ENCODE data around the gene CHRM4. TPM values are rescaled to one million over a fixed set of nuclear protein-coding genes. Genes with fewer than 3 reads are reported as not detected.

CHRM4 gene
- total RNA-seq, 2 donors from 2014 or later = not detected

- 16 to 36% methylated on average over 2 to 33 of the region's 33 CpGs for WGBS, 2 donors
- TF ChIP-seq CTCF (IDR thresholded peaks at IDR 0.05) (peak; percentile 87 to 98 (median 95)), POLR2A (IDR thresholded peaks at IDR 0.05) (peak in 2 of 3 donors; percentile 44 to 70)
- intact Hi-C loops (cut with DNase I) = no loop called here
- peak; percentile 70 for ATAC-seq
- no peak overlapping the region for H3K4me3 ChIP-seq
- peak; percentile 81 to 93 (median 88) for DNase-seq
- no peaks in the 10 kb centered on the region for H3K36me3 ChIP-seq (replicated peaks in 1 of 2; ENCODE audit: insufficient read depth in 1 of 2, low read depth in 2 of 2)
- H3K4me1 ChIP-seq = peaks cover 70% of the 10 kb centered on the region
- peak overlapping the region; percentile 66 to 84 (median 76) for H3K27ac ChIP-seq
- H3K9me3 ChIP-seq = no peaks in the 10 kb centered on the region
- H3K27me3 ChIP-seq = no peaks in the 10 kb centered on the region
Observed at GRCh38 chr11:46352063-46352841, 39.3 kb downstream of the CHRM4 start.

- intact Hi-C loops (cut with DNase I) = no loop called here
- 17 to 21% methylated on average over 5 of the region's 5 CpGs for WGBS, 2 donors
- peak; percentile 43 to 67 (median 59) for DNase-seq
- Histone ChIP-seq H3K27ac (peak overlapping the region; percentile 66 to 84 (median 76)), H3K36me3 (replicated peaks in 1 of 2; ENCODE audit: insufficient read depth in 1 of 2, low read depth in 2 of 2) (no peaks in the 10 kb centered on the region), H3K4me3 (no peak overlapping the region), H3K27me3 (no peaks in the 10 kb centered on the region), H3K9me3 (no peaks in the 10 kb centered on the region), H3K4me1 (peaks cover 69% of the 10 kb centered on the region)
- no peak for ATAC-seq
- TF ChIP-seq CTCF (IDR thresholded peaks at IDR 0.05) (no peak), POLR2A (IDR thresholded peaks at IDR 0.05) (no peak)
Observed at GRCh38 chr11:46351606-46352005, 40.0 kb downstream of the CHRM4 start.

- TF ChIP-seq CTCF (IDR thresholded peaks at IDR 0.05) = no peak
- TF ChIP-seq POLR2A (IDR thresholded peaks at IDR 0.05) = no peak
- peaks cover 67% of the 10 kb centered on the region for H3K4me1 ChIP-seq
Observed at GRCh38 chr11:46351148-46351547, 40.4 kb downstream of the CHRM4 start.

GRCh38 chr11:46350695-46351094 is 40.9 kb downstream of the CHRM4 start:
- intact Hi-C loops (cut with DNase I) = no loop called here
- H3K4me1 ChIP-seq = peaks cover 67% of the 10 kb centered on the region

More at GRCh38 chr11:46351148-46351547, 40.4 kb downstream of the CHRM4 start:
- Histone ChIP-seq H3K9me3 (no peaks in the 10 kb centered on the region), H3K4me3 (no peak overlapping the region), H3K36me3 (replicated peaks in 1 of 2; ENCODE audit: insufficient read depth in 1 of 2, low read depth in 2 of 2) (no peaks in the 10 kb centered on the region), H3K27me3 (no peaks in the 10 kb centered on the region), H3K27ac (peak overlapping the region; percentile 66 to 84 (median 76))
- intact Hi-C loops (cut with DNase I) = no loop called here
- 20 to 39% methylated on average over 1 to 8 of the region's 8 CpGs for WGBS, 2 donors
- ATAC-seq (no peak), DNase-seq (no peak)

More at GRCh38 chr11:46350695-46351094, 40.9 kb downstream of the CHRM4 start:
- Histone ChIP-seq H3K9me3 (no peaks in the 10 kb centered on the region), H3K36me3 (replicated peaks in 1 of 2; ENCODE audit: insufficient read depth in 1 of 2, low read depth in 2 of 2) (no peaks in the 10 kb centered on the region), H3K4me3 (no peak overlapping the region), H3K27me3 (no peaks in the 10 kb centered on the region), H3K27ac (peak overlapping the region; percentile 66 to 84 (median 76))
- DNase-seq = no peak
- TF ChIP-seq CTCF (IDR thresholded peaks at IDR 0.05) (no peak), POLR2A (IDR thresholded peaks at IDR 0.05) (no peak)
- WGBS, 2 donors = 39 to 53% methylated on average over 3 of the region's 3 CpGs
- ATAC-seq = no peak

Data from body of pancreas (tissue), 4 donors.